SK-N-SH (cell line): ENCODE measurements around the gene MAU2. TPM values are rescaled to one million over a fixed set of nuclear protein-coding genes. Genes with fewer than 3 reads are reported as not detected.

Source experiments
- CTCF ChIA-PET: fragments of 300-600, 350-600 bp; formaldehyde crosslinking; extraction: SDS; loops from one replicate; lab custom pipeline; 2021; lab: Yijun Ruan, JAX
- POLR2A ChIA-PET: fragments of 350-600 bp; sonication (Branson Sonifier 250); formaldehyde crosslinking; extraction: SDS; loops from one replicate; lab custom pipeline; 2020; ENCODE audit warnings: antibody characterized with exemption, inconsistent platforms; lab: Yijun Ruan, JAX
- DNase-seq: peaks from one replicate; pipeline ENCODE4 v3.0.0; 2012
- H2AFZ ChIP-seq: fragments of 200-600 bp; sonication (generic); 2 replicates; pipeline ENCODE4 v1.8.1; 2016; ENCODE audit warnings: antibody characterized with exemption, mild to moderate bottlenecking, low read depth
- H3F3A ChIP-seq: fragments of 200-600 bp; sonication (generic); replicated peaks from 2 replicates; pipeline ENCODE3; 2016; ENCODE audit warnings: antibody characterized with exemption, mild to moderate bottlenecking; ENCODE audit not compliant: insufficient read depth
- H3K27ac ChIP-seq, 2 experiments: fragments of 200-500 bp in 1 of 2; fragments of 200-600 bp in 1 of 2; sonication (Bioruptor generic) in 1 of 2; sonication (generic), shearing (Covaris generic) in 1 of 2; 2 replicates each; pipeline versions ENCODE4 v1.5.1 to v1.6.1; 2014 to 2016; ENCODE audit warnings: low read depth in 2 of 2, inconsistent platforms in 1 of 2, low read length in 1 of 2, mild to moderate bottlenecking in 1 of 2, mixed read lengths in 1 of 2
- H3K27me3 ChIP-seq: fragments of 200-600 bp; sonication (generic), shearing (Covaris generic); 2 replicates; pipeline ENCODE4 v1.6.1; 2016; ENCODE audit warnings: mixed run types; ENCODE audit not compliant: insufficient read depth
- H3K36me3 ChIP-seq, 2 experiments: fragments of 200-500 bp in 1 of 2; fragments of 200-600 bp in 1 of 2; sonication (Bioruptor generic) in 1 of 2; sonication (generic) in 1 of 2; replicated peaks in 1 of 2; 2 replicates each; pipeline versions ENCODE3 to v1.5.1; 2014 to 2016; ENCODE audit warnings: low read length in 1 of 2, mild to moderate bottlenecking in 1 of 2; ENCODE audit not compliant: insufficient read depth in 2 of 2, control insufficient read depth in 1 of 2
- H3K4me1 ChIP-seq, 2 experiments: fragments of 200-500 bp in 1 of 2; fragments of 200-600 bp in 1 of 2; sonication (Bioruptor generic) in 1 of 2; sonication (generic), shearing (Covaris generic) in 1 of 2; 2 replicates each; pipeline versions ENCODE4 v1.5.1 to v1.6.1; 2014 to 2016; ENCODE audit warnings: low read depth in 1 of 2, low read length in 1 of 2, mixed run types in 1 of 2; ENCODE audit not compliant: insufficient read depth in 2 of 2, control insufficient read depth in 1 of 2
- H3K4me2 ChIP-seq: fragments of 200-600 bp; sonication (generic), shearing (Covaris generic); 2 replicates; pipeline ENCODE4 v1.6.1; 2017; ENCODE audit warnings: mixed run types
- H3K4me3 ChIP-seq, 2 experiments: fragments of 200-500 bp in 1 of 2; fragments of 200-600 bp in 1 of 2; sonication (Bioruptor generic) in 1 of 2; sonication (generic), shearing (Covaris generic) in 1 of 2; 2 replicates each; pipeline versions ENCODE4 v1.5.1 to v1.8.1; 2014 to 2016; ENCODE audit warnings: low read depth in 2 of 2, inconsistent platforms in 1 of 2, low read length in 1 of 2, mild to moderate bottlenecking in 1 of 2, mixed read lengths in 1 of 2, moderate library complexity in 1 of 2
- H3K79me2 ChIP-seq: fragments of 200-600 bp; sonication (generic); 2 replicates; pipeline ENCODE4 v1.8.1; 2017; ENCODE audit warnings: mild to moderate bottlenecking; ENCODE audit not compliant: insufficient read depth
- H3K9ac ChIP-seq: fragments of 200-600 bp; sonication (generic); 2 replicates; pipeline ENCODE4 v1.6.1; 2017; ENCODE audit warnings: mixed run types
- H3K9me2 ChIP-seq: fragments of 200-600 bp; sonication (generic); 2 replicates; pipeline ENCODE4 v1.6.1; 2017; ENCODE audit warnings: mixed run types
- H3K9me3 ChIP-seq: fragments of 200-600 bp; sonication (generic); 2 replicates; pipeline ENCODE4 v1.6.1; 2017; ENCODE audit warnings: mixed run types, mild to moderate bottlenecking, moderate library complexity
- H4K20me1 ChIP-seq: fragments of 200-600 bp; sonication (generic); 2 replicates; pipeline ENCODE4 v1.6.1; 2017; ENCODE audit warnings: mild to moderate bottlenecking, mixed run types; ENCODE audit not compliant: insufficient read depth
- CHD2 ChIP-seq: fragments of 150-350 bp; IDR thresholded peaks from 2 replicates; pipeline ENCODE4 v1.6.1; 2018; ENCODE audit warnings: low read length; ENCODE audit not compliant: partially characterized antibody
- EP300 ChIP-seq, 2 experiments: IDR thresholded peaks; 2 replicates each; pipeline versions ENCODE4 v1.4.0 to v1.6.1; 2012; ENCODE audit warnings: borderline replicate concordance in 1 of 2, low read depth in 1 of 2, low read length in 1 of 2
- FOXM1 ChIP-seq: IDR thresholded peaks from 2 replicates; pipeline ENCODE4 v1.4.0; 2012; ENCODE audit warnings: low read depth, mild to moderate bottlenecking
- MAX ChIP-seq: IDR thresholded peaks from 2 replicates; pipeline ENCODE4 v1.4.0; 2012; ENCODE audit warnings: low read depth
- MEF2A ChIP-seq: IDR thresholded peaks from 2 replicates; pipeline ENCODE4 v1.4.0; 2012; ENCODE audit warnings: low read depth, borderline replicate concordance
- NFIC ChIP-seq: IDR thresholded peaks from 2 replicates; pipeline ENCODE4 v1.4.0; 2012; ENCODE audit warnings: borderline replicate concordance
- NRF1 ChIP-seq: IDR thresholded peaks from 2 replicates; pipeline ENCODE4 v1.6.1; 2012; ENCODE audit warnings: low read depth, mild to moderate bottlenecking, low read length
- POLR2AphosphoS5 ChIP-seq: IDR thresholded peaks from 2 replicates; pipeline ENCODE4 v1.6.1; 2012; ENCODE audit warnings: low read depth, low read length
- RAD21 ChIP-seq: IDR thresholded peaks from 2 replicates; pipeline ENCODE4 v1.6.1; 2012; ENCODE audit warnings: mild to moderate bottlenecking, low read length
- RCOR1 ChIP-seq: fragments of 150-350 bp; IDR thresholded peaks from 2 replicates; pipeline ENCODE4 v1.6.1; 2017; ENCODE audit warnings: antibody characterized with exemption, low read length
- SMC3 ChIP-seq: IDR thresholded peaks from 2 replicates; pipeline ENCODE4 v1.6.1; 2012; ENCODE audit warnings: low read depth, low read length, improper control_type of control experiment
- YY1 ChIP-seq: IDR thresholded peaks from 2 replicates; pipeline ENCODE4 v1.4.0; 2012; ENCODE audit warnings: low read depth, mild to moderate bottlenecking
- WGBS: methylation state at CpG from one replicate; pipeline ENCODE4 v1.1.6; 2017; ENCODE audit warnings: low lambda C conversion rate; 5-methylcytosine and 5-hydroxymethylcytosine counted together
- polyA plus RNA-seq, 3 experiments: library from polyadenylated mRNA; depleted of rRNA; stranded (reverse); fragments of >200 nt; gene quantifications; 2 replicates each; pipeline ENCODE4 v1.2.3, GENCODE V29; 2012
- TF ChIP-seq, protein P1 (sequence below): fragments of 200-600 bp; sonication (generic); IDR thresholded peaks from 2 replicates; pipeline ENCODE4 v1.6.1; 2017; ENCODE audit warnings: antibody characterized with exemption, mild to moderate bottlenecking, moderate library complexity
- TF ChIP-seq, protein P2 (sequence below): fragments of 150-350 bp; IDR thresholded peaks from 2 replicates; pipeline ENCODE4 v1.6.1; 2017; ENCODE audit warnings: antibody characterized with exemption, low read length, low read depth, borderline replicate concordance
- TF ChIP-seq, protein P3 (sequence below): IDR thresholded peaks from 2 replicates; pipeline ENCODE4; 2012
- TF ChIP-seq, protein P4 (sequence below): IDR thresholded peaks from 2 replicates; pipeline ENCODE4 v1.6.1; 2012; ENCODE audit warnings: mild to moderate bottlenecking, low read depth, low read length, moderate library complexity

MAU2 gene
- polyA plus RNA-seq, 1 of the 3 experiments (the other 2 are of a cell fraction) = 17.6 TPM

DNA sequence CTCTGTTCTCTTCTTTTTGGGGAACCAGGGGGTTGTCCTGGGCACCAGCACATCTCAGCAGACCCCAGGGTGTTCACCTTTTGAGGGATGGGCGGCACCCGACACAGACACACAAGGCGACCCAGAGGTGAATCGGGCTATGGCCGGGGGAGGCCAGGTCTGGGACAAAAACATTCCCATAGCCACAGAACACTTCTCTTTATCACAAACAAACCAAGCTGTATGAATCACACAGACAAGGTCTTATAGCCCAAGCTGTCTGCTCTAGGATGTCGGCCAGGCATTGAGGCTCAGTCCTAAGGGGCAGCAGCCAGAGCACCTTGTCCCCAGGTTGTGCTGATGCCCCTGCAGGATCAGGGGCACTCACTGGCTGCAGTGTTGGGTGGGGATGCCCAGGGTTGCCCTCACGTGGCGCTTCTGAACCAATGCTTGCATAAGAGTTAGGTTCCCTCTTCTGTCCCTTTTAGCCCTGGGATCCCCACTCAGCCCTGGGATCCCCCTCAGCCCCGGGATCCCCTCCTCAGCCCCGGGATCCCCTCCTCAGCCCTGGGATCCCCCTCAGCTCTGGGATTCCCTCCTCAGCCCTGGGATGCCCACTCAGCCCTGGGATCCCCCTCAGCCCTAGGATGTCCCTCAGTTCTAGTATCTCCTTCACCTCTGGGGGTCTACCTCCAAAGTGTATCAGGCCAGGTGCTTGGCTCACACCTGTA, 26.9 kb downstream of the MAU2 start:
- H3K36me3 ChIP-seq = peaks cover 30 to 67% of the 10 kb centered on the region in 2 experiments
- no peak overlapping the region for H2AFZ ChIP-seq
- 90% methylated on average over 8 of the region's 10 CpGs for WGBS

DNA sequence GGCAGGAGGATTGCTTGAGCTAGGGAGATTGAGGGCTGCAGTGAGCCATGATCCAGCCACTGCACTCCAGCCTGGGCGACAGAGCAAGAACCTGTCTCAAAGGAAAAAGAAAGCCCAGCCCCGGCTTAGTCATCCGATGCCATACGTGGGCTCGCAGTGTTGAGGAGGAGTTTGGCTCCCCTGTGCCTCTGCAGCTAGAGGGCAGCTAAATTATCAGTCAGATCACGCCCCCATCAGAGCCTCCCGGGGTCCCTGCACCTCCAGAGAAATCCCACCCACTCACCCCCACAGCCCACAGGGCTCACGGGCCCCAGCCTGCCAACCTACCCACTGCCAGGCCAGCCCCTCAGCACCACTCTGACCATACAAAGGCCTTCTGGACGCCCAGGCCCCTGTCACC, 27.6 kb downstream of the MAU2 start:
- Histone ChIP-seq H3K4me1 (no peaks in the 10 kb centered on the region), H3K9me2 (no peaks in the 10 kb centered on the region), H3K9me3 (no peaks in the 10 kb centered on the region), H3K79me2 (no peaks in the 10 kb centered on the region), H3K4me2 (no peak overlapping the region), H2AFZ (no peak overlapping the region), H3K27ac (no peak overlapping the region), H3K9ac (no peak overlapping the region), H3K27me3 (no peaks in the 10 kb centered on the region), H3F3A (no peaks in the 10 kb centered on the region), H3K4me3 (no peak overlapping the region), H3K36me3 (peaks cover 27 to 69% of the 10 kb centered on the region in 2 experiments), H4K20me1 (no peaks in the 10 kb centered on the region)
- POLR2A ChIA-PET = no interaction called here
- TF ChIP-seq FOXM1 = no peak
- TF ChIP-seq, protein P1, sequence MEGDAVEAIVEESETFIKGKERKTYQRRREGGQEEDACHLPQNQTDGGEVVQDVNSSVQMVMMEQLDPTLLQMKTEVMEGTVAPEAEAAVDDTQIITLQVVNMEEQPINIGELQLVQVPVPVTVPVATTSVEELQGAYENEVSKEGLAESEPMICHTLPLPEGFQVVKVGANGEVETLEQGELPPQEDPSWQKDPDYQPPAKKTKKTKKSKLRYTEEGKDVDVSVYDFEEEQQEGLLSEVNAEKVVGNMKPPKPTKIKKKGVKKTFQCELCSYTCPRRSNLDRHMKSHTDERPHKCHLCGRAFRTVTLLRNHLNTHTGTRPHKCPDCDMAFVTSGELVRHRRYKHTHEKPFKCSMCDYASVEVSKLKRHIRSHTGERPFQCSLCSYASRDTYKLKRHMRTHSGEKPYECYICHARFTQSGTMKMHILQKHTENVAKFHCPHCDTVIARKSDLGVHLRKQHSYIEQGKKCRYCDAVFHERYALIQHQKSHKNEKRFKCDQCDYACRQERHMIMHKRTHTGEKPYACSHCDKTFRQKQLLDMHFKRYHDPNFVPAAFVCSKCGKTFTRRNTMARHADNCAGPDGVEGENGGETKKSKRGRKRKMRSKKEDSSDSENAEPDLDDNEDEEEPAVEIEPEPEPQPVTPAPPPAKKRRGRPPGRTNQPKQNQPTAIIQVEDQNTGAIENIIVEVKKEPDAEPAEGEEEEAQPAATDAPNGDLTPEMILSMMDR = no peak
- TF ChIP-seq, protein P2, sequence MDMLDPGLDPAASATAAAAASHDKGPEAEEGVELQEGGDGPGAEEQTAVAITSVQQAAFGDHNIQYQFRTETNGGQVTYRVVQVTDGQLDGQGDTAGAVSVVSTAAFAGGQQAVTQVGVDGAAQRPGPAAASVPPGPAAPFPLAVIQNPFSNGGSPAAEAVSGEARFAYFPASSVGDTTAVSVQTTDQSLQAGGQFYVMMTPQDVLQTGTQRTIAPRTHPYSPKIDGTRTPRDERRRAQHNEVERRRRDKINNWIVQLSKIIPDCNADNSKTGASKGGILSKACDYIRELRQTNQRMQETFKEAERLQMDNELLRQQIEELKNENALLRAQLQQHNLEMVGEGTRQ = no peak
- TF ChIP-seq CHD2 = no peak
- TF ChIP-seq NRF1 = no peak
- TF ChIP-seq NFIC = no peak
- TF ChIP-seq RAD21 = no peak
- no peak for TF ChIP-seq SMC3
- no peak for TF ChIP-seq MAX
- no peak for TF ChIP-seq MEF2A
- TF ChIP-seq YY1 = no peak
- no peak for DNase-seq
- CTCF ChIA-PET = interaction anchor here (1.0 to 1.8 kb wide), 2 partner anchors 142 to 174 kb away, joined by 3 to 8 read pairs; no protein-coding TSS in a partner anchor
- 74% methylated on average over 4 of the region's 9 CpGs for WGBS

More for the DNA sequence above, 26.9 kb downstream of the MAU2 start:
- Histone ChIP-seq H3K27me3 (no peaks in the 10 kb centered on the region), H3K9ac (no peak overlapping the region), H3K4me2 (no peak overlapping the region), H3K9me2 (no peaks in the 10 kb centered on the region), H3K9me3 (no peaks in the 10 kb centered on the region), H3F3A (no peaks in the 10 kb centered on the region), H3K4me1 (no peaks in the 10 kb centered on the region), H3K27ac (no peak overlapping the region), H3K79me2 (no peaks in the 10 kb centered on the region), H4K20me1 (no peaks in the 10 kb centered on the region), H3K4me3 (no peak overlapping the region)
- no peak for DNase-seq
- TF ChIP-seq, protein P3, sequence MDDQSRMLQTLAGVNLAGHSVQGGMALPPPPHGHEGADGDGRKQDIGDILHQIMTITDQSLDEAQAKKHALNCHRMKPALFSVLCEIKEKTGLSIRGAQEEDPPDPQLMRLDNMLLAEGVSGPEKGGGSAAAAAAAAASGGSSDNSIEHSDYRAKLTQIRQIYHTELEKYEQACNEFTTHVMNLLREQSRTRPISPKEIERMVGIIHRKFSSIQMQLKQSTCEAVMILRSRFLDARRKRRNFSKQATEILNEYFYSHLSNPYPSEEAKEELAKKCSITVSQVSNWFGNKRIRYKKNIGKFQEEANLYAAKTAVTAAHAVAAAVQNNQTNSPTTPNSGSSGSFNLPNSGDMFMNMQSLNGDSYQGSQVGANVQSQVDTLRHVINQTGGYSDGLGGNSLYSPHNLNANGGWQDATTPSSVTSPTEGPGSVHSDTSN = no peak
- TF ChIP-seq RAD21 (no peak), YY1 (no peak), NFIC (no peak), MEF2A (no peak), EP300 (IDR thresholded peaks at IDR 0.05; ENCODE audit: borderline replicate concordance in 1 of 2, low read depth in 1 of 2, low read length in 1 of 2) (no peak), RCOR1 (no peak), CHD2 (no peak), POLR2AphosphoS5 (no peak), NRF1 (no peak)
- TF ChIP-seq, protein P4, sequence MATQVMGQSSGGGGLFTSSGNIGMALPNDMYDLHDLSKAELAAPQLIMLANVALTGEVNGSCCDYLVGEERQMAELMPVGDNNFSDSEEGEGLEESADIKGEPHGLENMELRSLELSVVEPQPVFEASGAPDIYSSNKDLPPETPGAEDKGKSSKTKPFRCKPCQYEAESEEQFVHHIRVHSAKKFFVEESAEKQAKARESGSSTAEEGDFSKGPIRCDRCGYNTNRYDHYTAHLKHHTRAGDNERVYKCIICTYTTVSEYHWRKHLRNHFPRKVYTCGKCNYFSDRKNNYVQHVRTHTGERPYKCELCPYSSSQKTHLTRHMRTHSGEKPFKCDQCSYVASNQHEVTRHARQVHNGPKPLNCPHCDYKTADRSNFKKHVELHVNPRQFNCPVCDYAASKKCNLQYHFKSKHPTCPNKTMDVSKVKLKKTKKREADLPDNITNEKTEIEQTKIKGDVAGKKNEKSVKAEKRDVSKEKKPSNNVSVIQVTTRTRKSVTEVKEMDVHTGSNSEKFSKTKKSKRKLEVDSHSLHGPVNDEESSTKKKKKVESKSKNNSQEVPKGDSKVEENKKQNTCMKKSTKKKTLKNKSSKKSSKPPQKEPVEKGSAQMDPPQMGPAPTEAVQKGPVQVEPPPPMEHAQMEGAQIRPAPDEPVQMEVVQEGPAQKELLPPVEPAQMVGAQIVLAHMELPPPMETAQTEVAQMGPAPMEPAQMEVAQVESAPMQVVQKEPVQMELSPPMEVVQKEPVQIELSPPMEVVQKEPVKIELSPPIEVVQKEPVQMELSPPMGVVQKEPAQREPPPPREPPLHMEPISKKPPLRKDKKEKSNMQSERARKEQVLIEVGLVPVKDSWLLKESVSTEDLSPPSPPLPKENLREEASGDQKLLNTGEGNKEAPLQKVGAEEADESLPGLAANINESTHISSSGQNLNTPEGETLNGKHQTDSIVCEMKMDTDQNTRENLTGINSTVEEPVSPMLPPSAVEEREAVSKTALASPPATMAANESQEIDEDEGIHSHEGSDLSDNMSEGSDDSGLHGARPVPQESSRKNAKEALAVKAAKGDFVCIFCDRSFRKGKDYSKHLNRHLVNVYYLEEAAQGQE = no peak
- CTCF ChIA-PET = interaction anchor here (1.0 kb wide), 2 partner anchors 173 to 202 kb away, joined by 3 to 4 read pairs; no protein-coding TSS in a partner anchor
- POLR2A ChIA-PET = no interaction called here
